ENCODE data around the gene DOCK4.

DNA sequence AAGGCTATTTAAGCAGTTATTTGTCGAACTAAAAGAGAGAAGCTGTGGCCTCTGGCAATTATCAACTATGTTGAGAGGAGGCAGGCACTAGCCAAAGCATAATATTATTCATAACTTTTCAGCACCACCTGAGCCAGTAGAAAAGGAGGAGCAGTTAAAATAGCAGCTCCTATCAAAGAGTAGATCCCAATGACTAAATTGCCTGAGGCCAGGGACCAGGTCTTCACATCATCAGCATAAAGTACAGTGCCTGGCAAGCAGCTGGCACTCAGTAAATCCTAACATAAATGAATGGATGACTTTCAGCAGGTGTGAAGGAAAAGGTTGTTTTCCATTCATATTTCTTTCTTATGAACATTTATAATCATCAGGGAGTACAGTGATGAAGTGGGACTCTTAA lies 334.9 kb downstream of the DOCK4 start:
- TF ChIP-seq CTCF (IDR thresholded peaks at IDR 0.05; ENCODE audit: insufficient read depth, low read length, poor library complexity, severe bottlenecking) (no peak), EZH2phosphoT487 (conservative IDR thresholded peaks at IDR 0.05; ENCODE audit: low read length) (no peak)
